Prostate gland (tissue), 2 donors: ENCODE measurements around the gene RIPK4.

Source experiments
- CTCF ChIP-seq, 4 experiments: fragments of 200-600 bp in 2 of 4; fragments of 450-650 bp in 2 of 4; sonication (generic) in 2 of 4; IDR thresholded peaks; 1 replicate in 3 of 4; 2 replicates in 1 of 4; pipeline ENCODE4 v1.5.1; 2016 to 2019; ENCODE audit warnings: antibody characterized with exemption in 4 of 4, mild to moderate bottlenecking in 2 of 4, moderate library complexity in 2 of 4
- POLR2A ChIP-seq: fragments of 450-650 bp; IDR thresholded peaks from one replicate; pipeline ENCODE4 v1.6.1; 2016; ENCODE audit warnings: antibody characterized with exemption, mild to moderate bottlenecking

GRCh38 chr21:41713495-41714281, 53.2 kb downstream of the RIPK4 start:
- TF ChIP-seq CTCF (IDR thresholded peaks at IDR 0.05) (no peak), POLR2A (no peak)
